GM18909 (cell line): ENCODE measurements around the gene AFF3.

Experiments
- ATAC-seq: cut with Tn5 transposase; IDR thresholded peaks from one replicate; pipeline ENCODE4 v1.9.1; 2021; ENCODE audit warnings: mild to moderate bottlenecking; ENCODE audit not compliant: unreplicated experiment, poor library complexity

Gene AFF3

DNA sequence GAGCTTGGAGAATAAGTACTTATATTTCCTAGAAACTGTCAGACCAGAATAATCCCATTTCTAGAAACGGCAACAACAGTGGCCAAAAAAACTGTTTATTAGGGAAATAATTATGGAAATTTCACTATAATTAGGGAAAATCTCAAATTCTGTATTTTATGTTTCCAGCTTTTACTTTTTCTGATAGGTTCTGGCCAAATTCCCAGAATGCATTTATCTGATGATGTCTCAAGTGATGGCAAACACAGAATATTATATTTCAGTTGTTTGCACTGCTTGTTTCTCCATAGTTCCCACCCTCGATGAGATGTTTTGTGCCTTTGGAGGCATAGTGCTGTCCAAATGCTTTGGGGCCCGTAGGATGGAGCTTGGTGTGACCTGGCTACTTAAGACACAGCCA lies 66.9 kb downstream of the AFF3 start:
- ATAC-seq: no peak

DNA sequence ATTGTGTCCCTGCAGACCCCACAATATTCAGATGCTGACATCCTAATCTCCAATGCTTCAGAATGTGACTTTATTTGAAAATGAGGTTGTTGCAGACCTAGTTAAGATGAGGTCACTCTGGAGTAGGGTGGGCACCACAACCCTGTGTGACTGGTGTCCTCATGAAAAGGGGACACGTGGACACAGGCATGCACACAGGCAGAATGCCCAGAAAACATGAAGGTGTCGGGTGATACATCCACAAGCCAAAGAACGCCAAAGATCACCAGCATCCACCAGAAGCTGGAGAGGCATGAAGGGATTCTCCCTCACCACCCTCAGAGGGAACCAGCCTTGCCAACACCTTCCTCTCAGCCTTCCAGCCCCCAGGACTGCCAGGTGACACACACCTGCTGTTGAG lies 69.3 kb downstream of the AFF3 start:
- no peak for ATAC-seq

DNA sequence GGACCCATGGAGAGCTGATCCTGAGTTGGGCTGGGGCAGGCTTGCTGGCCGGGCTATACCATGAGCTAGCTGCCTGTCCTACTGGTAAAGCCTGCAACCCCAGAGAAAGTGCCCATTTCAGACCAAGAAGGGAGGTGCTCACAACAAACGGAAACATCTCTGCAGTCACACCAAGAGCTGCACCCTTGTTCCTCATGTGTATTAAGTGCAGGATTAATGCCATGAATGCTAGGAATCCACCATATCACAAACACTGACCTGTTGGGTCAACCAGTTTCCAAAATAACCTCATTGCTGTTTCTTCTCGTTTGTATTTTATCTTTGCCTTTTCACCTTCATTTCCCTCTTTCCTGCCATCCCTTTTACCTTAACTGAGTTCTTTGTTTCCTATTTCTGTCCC lies 69.9 kb downstream of the AFF3 start:
- ATAC-seq: no peak

DNA sequence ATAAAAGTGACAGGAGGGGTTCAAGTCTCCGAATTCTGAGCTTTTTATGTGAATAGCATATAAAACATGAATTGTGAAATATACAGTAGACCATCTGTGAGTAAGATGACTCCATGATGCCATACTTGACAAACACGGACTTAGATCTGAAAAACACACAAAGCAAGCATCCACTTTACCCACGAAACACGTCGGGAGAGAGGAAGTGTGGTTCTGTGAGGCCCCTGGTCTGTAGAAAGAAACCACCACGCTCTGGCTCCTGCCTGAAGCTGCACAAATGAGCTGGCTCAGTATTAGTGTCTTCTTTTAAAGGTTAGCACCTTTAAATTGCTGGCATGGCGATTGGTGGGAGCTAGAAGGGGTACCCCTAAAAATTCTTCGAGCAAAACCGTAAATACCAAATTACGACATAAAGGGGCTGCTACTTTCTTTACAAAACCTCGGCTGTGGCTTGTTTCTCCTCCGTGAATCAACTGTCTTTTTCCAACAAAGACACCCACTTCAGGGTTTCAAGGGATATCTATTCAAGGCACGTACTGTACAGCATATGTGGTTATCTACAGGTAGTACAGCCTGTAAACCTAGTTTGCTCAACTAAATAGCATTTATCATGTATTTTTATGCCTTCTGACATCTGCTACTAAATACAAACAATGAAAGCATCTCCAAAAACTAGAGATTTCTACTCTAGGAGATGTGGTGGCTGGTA lies 70.9 kb downstream of the AFF3 start:
- no peak for ATAC-seq

DNA sequence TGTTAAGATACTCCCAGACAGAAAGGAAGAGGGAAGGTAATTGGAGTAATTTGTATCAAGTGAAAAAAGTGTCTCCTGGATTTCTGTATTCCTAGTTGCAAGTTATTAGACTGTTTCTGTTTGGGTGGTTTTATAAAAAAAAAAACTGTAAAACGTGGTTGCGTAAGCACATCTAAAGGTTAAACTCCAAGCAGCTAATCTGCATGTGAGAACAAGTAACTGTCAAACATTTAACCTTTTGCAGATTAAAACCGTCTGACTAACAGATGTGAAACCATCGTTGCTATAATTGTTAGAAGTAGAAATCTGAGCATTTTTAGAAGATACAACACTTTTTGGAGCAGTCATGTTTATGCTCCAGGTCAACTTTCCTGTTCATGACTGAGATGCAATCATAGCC lies 72.3 kb downstream of the AFF3 start:
- ATAC-seq: no peak

DNA sequence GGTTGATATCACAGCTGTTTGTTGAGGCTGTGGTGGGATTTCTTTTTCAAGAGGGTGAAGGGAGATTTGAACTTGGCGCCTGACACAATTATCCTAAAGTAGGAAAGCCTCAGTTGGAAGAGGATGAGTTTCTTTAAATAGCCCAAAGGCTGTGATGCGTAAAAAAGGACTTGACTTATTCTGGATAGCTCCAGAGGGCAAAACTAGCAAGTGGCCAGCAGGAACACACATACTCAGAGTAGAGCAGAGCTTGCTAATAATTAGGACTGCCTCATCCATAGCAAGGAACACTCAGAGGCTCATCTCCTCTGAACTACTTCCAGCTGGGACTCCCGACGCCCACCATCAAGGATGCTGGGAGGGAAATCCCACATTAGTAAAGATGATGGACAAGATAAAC lies 74.0 kb downstream of the AFF3 start:
- ATAC-seq: no peak

DNA sequence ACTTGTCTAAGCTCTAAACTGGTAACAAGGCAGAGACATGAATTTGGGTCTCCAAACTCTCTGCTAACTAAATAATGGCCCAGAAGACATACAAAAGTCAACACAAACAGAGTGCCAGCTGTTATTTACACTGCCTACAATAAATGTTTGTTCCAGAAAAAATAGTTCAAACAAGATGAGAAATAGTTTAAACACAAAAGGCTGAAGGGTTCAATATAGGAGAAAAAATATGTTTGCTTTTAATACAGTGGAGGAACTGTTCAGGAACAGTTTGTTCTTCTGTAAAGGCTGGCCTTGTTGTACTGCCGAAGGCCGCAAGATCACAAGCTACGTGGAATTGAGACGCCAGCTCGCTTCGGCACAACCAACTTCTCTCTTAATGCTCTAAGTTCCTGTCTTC lies 74.6 kb downstream of the AFF3 start:
- ATAC-seq: no peak

DNA sequence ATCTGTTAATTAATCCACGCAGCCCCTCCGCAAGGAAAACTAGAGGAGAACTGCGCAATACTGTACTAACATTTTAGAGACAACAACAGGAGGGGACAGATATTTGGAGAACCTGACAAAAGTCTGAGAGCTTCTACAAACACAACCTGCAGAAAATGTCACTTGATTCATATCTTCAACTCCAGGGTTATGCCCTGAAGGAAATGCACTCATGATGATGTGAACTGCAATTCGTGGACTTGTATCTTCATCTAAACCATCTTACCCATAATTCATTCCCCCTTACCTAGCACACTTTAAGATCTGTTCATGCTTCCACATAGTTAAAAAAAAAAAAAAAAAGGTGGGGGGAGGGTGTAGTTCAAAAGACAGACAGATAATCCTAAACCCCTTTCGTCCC lies 75.5 kb downstream of the AFF3 start:
- ATAC-seq: no peak

DNA sequence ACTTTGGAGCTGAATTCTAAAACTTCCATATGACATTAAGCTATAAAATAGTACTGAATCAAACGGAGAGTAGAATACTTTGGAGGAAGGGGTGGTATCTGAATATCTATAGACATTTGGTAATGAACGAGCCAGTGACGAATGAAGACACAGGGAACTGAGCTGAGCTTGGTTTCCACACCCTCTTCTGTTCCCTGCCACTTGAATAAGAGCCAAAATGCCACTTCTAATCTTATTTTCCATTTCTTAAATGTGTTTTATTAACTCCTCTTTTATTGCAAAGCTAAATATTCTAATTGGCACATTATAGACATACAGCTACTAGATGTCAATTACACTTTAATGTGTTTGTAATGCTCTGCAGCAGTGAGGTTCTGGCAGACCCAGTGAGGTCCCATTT lies 76.1 kb downstream of the AFF3 start:
- ATAC-seq: no peak

DNA sequence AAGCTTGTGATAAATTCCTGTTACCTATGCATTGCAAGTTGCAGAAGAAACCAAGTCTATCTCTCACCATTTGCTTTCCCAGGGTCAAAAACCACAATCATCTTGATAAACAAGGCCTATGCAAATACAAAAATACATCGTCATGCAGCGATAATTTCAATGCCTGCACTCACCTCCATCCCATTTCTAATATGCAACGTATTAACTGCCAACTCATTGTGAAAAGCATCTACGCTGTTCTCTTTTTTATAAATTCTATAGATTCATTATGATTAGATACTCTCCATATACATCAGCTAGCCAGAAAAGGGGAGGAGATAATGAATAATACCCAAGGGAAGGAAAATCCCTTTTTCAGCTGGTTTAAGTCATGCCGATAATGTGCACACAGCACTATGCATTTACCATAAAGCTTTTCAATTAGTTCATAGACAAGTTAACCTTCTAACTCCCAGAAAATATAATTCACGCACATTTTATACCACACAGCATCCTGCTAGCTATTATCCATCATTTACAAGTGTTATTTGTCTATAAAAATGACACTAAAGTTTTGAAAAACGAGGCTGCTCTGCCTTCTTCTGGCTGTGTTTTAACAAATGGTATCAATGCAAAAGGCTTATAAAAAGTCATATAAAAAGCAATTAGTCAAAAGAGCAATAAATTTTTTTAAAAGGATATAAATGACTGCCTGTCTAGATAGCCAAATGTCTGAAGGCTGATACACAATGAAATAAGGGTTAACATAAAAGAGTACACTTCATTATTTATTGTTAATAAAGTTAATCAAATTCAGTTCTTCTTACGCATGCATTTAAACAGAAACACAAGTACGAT lies 77.6 kb downstream of the AFF3 start:
- ATAC-seq: no peak

DNA sequence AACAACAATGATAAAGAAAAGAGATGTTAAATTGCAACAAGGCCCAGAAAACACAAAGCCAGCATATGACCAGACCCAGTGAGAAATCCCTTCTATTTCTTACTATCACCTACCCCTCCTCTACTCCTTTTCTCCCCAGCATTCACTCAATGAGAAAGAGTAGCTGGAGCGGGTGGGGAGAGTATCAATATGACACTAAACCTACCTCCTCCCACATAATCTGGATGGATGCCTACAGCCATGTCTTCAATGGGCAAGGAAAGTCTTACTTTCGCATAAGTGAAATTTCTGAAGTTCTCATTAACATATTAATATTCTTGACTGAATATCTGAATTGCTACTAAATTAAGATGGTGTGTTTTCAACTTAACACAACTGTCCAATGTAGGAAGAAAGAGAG lies 78.2 kb downstream of the AFF3 start:
- no peak for ATAC-seq

DNA sequence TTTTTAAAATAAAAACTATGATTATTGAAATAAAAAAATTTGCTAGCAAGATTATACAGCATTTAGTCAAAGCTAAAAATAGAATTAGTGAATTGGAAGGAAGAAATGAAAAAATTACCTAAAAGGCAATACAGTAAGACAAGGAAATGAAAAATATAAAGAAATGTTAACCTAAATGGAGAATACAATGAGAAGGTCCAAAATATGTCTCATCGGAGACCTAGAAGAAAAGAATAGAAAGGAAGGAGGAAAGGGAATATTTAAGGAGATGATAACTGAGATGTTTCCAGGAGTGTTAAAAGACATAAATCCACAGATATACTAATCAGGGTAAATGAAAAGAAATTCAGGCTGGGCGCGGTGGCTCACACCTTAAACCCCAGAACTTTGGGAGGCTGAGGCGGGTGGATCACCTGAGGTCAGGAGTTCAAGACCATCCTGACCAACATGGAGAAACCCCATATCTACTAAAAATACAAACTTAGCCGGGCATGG lies 78.9 kb downstream of the AFF3 start:
- ATAC-seq: no peak

DNA sequence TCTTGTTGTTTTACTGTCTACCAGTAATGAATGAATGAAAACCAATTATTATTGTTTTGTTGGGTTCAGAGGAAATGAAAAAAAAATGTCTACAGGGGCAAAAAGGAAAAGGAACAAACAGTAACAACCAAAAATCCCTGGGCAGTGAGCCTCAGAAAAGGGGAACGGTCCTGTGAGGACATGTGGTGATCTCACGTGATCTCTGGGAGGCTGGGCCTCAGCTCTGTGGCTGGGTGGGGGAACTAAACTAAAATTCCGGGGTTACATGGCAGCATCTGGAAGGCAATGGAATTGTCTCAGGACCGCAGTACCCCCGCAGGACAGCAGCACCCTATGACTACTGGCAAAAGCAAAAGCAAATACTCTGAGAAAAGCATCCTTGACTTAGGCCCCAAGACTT lies 80.1 kb downstream of the AFF3 start:
- ATAC-seq: no peak

DNA sequence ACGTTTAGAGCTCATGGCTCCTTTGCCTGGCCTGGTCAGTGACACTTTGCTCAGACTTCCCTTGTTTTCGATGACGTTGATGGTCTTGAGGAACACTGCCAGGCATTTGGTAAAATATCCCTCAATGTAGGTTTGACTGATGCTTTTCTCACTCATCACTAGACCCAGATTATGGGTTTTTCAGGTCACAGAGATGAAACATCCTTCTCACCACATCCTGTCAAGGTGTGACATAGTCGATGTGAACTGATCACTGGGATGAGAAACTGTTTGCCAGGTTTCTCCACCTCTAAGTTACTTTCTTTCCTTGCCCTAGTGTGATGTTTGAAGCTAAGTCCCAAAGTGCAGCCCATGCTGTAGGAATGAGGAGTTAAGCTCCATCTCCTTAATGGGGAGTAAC lies 81.5 kb downstream of the AFF3 start:
- no peak for ATAC-seq

DNA sequence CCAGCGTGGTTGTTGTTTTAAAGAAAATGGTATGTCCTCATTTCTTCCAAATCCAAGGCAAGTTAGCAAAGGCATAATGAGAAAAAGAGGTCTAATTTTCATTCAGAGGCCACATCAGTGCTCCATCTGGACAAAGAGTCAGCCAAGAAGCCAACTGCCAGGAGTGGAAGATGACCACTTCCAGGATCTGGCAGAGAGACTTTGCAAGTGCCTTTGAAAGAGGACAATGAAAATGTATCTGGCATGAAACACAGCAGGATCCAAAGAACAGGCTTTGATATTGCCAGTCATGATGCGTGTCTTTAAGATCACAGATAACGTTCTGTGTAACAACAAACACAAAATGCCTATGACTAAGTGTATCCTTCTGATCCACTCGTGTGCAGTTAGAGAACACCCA lies 82.8 kb downstream of the AFF3 start:
- ATAC-seq: no peak

DNA sequence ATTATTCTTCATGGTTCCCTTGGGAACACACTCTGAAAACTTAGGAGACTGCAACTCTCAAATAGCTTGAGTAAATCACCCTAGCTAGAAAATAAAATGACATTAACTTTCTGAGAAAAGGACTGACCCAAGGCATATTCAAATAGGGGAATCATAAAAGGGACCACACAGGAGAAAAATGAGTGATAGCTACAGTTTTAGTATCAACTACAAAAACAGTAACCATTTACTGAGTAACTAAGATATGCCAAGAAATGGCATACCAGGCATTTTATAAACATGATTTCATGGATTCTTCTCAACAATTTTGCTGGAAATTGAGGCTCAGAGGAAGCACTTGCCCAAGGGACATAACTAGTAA lies 84.5 kb downstream of the AFF3 start:
- no peak for ATAC-seq

DNA sequence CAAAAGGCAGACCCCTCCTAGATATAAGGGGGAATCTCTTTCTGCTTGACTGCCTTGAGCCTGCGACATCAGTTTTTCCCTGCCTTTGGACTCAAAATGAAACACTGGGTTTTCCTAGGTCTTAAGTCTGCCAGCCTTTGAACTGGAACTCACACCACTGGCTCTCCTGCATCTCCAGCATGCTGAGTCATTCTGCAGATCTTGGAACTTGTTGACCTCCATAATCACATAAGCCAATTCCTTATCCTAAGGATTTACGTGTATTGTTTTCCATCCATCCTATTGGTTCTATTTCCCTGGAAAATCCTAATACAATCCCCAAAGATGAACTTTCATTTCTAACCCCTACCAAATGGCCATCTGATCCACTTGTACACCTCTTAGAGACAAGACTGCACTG lies 88.0 kb downstream of the AFF3 start:
- ATAC-seq: no peak

DNA sequence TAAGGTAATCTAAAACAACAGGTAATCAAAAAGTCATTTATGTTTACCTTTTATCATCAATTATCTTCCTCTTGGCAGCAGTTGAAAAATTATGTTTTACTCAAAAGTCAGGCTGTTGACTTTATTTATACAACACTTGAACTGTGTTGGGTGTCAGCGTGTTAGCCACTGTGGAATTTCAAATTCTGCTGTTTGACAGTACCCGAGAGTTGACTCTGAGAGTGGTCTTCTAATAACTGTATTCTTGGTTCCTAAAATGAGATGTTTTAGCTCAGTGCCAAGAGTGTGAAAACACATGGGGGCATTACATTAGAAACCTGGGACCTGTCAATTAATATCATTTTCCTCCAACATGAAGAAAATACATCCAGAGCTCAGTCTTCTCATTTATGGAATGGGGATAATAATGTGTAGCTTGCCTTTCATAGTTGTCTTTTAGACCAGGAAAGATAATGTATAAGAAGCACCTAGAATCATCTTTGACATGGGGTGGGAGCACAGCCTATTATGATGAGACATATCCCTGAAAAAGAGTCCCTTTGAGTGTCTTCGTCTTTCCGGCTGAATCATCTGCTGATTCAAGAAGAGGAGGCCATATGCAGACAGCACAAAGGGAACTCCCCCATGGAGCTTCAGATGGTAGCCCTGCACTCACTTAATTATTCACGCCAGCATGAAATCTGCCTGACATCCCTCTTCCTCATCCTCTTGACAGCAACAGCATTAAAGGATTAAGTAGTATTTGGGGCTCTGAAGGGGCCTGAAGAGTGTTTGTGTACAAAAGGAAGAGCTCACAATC lies 89.1 kb downstream of the AFF3 start:
- ATAC-seq: no peak

DNA sequence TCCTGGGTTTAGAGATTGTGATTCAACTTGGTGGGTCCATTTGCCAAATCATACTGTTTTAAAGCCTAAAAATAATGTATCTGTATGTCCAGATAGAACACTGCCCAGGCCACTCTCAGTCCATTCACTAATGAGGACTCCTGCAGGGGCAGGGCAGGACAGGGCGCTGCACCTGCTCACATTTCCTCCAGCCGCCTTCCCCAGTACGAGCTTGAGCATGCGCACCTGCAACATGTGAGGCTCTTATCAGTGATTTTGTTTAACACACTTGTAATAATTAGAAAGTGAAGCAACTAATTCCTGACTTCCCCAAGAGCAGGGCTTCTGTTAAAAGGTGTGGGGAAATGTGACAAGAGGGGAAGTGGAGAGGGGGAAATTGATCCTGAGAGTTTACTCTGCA lies 89.7 kb downstream of the AFF3 start:
- ATAC-seq: no peak

DNA sequence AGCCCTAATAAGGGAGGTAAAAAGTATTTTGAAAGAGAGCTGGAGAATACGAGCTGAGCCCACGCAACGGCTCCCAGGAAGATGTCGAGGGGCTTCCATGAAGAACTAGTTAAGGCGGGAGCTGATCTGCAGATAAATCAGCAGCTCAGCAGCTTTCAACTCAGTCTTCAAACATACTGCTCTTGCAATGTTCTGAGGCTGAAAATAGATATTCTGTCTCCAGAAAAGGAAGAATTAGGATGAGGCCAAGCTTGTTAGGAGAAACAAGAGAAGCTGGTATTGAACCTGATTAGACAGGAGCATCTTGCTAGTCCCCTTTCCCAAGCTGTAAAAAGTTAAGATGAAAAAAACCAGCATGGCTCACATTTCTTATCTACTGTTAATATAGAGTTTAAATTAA lies 91.1 kb downstream of the AFF3 start:
- ATAC-seq: no peak

DNA sequence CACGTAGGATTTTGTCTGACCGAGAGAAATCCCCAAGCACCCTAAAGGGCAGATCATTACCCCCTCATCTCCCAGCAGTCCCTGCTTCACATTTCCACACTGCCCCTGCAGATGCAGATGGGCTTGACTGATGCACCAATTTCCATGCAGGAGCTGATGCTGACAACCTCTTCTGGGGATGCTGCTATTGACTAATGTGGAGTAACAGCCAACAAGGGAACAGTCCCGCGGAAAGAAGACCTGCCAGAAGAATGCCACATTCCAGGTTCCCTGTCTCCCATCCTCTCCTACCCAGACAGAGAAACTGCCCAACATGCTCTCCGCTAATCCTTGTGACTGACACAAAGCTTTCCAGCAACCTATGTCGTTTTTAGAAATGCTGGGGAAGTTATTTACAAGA lies 91.7 kb downstream of the AFF3 start:
- ATAC-seq: no peak
